Left lung (tissue), 10 donors: ENCODE data around the gene MRPS11. TPM values are rescaled to one million over a fixed set of nuclear protein-coding genes. Genes with fewer than 3 reads are reported as not detected.
"Not testable (repeated sequence)": the region's sequence is repeated elsewhere in the genome, so short reads cannot be mapped to it uniquely, and the experiment has no call there.

Experiments
- ATAC-seq: fragments of 200-7000 bp; cut with Tn5 transposase; one replicate; pipeline ENCODE4 v1.9.1; 2020; ENCODE audit warnings: moderate library complexity
- DNase-seq, 4 donors: peaks; one replicate each; pipeline ENCODE4 v3.0.0-alpha.2; 2013 to 2020
- H3K27ac ChIP-seq, 2 donors: fragments of 200-600 bp; sonication (generic) in 1 of 2; one replicate each; pipeline versions ENCODE4 v1.5.0 to v1.8.0; 2020 to 2021
- H3K27me3 ChIP-seq, 2 donors: fragments of 200-600 bp; sonication (generic) in 1 of 2; one replicate each; pipeline versions ENCODE4 v1.5.0 to v1.8.0; 2020 to 2021
- H3K36me3 ChIP-seq, 2 donors: fragments of 200-600 bp; sonication (generic) in 1 of 2; one replicate each; pipeline versions ENCODE4 v1.5.0 to v1.8.0; 2020 to 2021
- H3K4me1 ChIP-seq, 2 donors: fragments of 200-600 bp; one replicate each; pipeline ENCODE4 v1.8.0; 2021
- H3K4me3 ChIP-seq, 2 donors: fragments of 200-600 bp; sonication (generic) in 1 of 2; one replicate each; pipeline versions ENCODE4 v1.5.0 to v1.8.0; 2020 to 2021; ENCODE audit warnings: mild to moderate bottlenecking in 1 of 2
- H3K9me3 ChIP-seq, 2 donors: fragments of 200-600 bp; sonication (generic) in 1 of 2; one replicate each; pipeline versions ENCODE4 v1.5.0 to v1.8.0; 2020 to 2021
- intact Hi-C, 2 donors: fragments of 100-400 bp; cut with DNase I; formaldehyde crosslinking; loops; one replicate each; pipeline versions ENCODE4 v1.11.2 to v1.14.2; 2022
- polyA plus RNA-seq, 6 donors: library from polyadenylated mRNA; unstranded; fragments of 120-200 nt; gene quantifications; one replicate each; pipeline ENCODE4 v1.2.1, GENCODE V29; 2013; ENCODE audit not compliant: insufficient read length in 6 of 6
- total RNA-seq, 2 donors: library from RNA; stranded (reverse); fragmentation: NEBNext Ultra II Directional; extraction: Animal tissue kit (Norgen Biotek cat#: 25700); gene quantifications; one replicate each; pipeline ENCODE4 v1.2.1, GENCODE V29; 2021
- TF ChIP-seq, protein P1 (sequence below), 2 donors: fragments of 200-600 bp; sonication (generic) in 1 of 2; IDR thresholded peaks; one replicate each; pipeline versions ENCODE4 v1.5.0 to v1.8.0; 2021; ENCODE audit warnings: antibody characterized with exemption in 2 of 2
- donor health status: DM: no; HTN: yes; CAD: no.
- donor health status: DM: no; HTN: no; CAD: no.

Gene MRPS11
- total and polyA plus RNA-seq, 8 donors, result 35.2 to 45.9 (median 40.4) TPM

DNA sequence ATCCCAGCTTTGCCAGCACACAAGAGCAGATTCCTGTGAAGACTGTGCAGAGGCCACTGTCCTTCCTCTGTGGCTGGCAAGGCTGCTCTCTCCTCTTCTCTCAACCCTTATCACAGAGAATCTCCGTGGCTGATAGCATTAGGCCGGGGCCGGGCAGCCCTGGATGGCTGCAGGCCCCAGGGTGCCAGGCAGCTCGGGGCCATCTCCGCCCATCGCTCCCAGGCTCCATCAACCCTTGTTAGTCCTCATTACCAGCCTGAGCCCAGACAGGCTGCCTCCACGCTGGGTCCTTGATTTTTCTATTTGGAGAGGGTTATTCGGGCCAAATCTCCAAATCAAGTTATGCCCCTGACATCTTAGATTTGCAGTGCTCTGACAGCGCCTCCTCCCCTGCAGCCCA is 39.5 kb upstream of the MRPS11 start:
- Histone ChIP-seq H3K9me3 (no peaks in the 10 kb centered on the region), H3K36me3 (no peaks in the 10 kb centered on the region), H3K4me1 (no peaks in the 10 kb centered on the region), H3K4me3 (no peak overlapping the region), H3K27me3 (peaks cover 0 to 39% of the 10 kb centered on the region in 2 donors), H3K27ac (no peak overlapping the region)
- intact Hi-C loops, result no loop called here
- DNase-seq (no peak), ATAC-seq (no peak)
- TF ChIP-seq, protein P1, sequence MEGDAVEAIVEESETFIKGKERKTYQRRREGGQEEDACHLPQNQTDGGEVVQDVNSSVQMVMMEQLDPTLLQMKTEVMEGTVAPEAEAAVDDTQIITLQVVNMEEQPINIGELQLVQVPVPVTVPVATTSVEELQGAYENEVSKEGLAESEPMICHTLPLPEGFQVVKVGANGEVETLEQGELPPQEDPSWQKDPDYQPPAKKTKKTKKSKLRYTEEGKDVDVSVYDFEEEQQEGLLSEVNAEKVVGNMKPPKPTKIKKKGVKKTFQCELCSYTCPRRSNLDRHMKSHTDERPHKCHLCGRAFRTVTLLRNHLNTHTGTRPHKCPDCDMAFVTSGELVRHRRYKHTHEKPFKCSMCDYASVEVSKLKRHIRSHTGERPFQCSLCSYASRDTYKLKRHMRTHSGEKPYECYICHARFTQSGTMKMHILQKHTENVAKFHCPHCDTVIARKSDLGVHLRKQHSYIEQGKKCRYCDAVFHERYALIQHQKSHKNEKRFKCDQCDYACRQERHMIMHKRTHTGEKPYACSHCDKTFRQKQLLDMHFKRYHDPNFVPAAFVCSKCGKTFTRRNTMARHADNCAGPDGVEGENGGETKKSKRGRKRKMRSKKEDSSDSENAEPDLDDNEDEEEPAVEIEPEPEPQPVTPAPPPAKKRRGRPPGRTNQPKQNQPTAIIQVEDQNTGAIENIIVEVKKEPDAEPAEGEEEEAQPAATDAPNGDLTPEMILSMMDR (IDR thresholded peaks at IDR 0.05), result no peak

DNA sequence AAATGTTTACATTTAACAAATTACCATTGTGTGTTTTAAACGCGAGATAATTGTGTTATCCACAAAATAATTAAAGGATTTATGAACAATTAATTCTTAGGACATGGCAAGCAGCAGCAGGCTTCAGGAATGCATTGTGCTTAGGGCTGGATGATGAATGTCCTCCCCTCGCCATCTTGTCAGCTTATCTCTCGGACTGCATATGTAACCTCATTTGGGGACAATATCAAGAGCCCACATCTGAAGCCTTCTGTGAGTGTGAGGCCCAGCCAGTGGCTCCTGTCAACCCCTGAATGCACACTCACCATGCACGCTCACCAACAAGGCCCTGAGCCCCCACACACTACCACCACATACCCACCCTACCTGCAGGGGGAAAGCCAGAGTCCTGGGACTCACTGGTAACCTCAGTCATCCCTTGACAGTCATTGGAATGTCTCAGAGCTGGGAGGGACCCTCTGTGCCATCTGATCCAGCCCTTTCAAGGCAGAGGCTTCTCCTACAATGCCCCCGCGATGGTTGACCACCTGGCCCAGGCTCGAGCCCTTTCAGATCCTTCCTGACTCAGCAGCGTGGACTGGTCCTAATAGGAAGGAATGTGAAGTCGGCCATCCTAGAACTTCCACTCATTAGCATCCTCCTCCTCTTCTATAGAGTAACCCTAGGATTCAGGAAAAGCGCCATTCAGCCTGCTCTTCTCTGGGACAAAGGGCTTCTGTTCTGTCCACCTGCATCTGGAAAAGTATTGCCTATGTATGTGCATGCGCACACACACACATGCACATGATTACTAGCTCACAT is 38.5 kb upstream of the MRPS11 start:
- H3K9me3 ChIP-seq, result no peaks in the 10 kb centered on the region
- no peak for ATAC-seq
- H3K36me3 ChIP-seq, result no peaks in the 10 kb centered on the region
- no peak for DNase-seq
- no peaks in the 10 kb centered on the region for H3K4me1 ChIP-seq
- intact Hi-C loops, result no loop called here
- H3K27ac ChIP-seq, result no peak overlapping the region
- no peak overlapping the region for H3K4me3 ChIP-seq
- H3K27me3 ChIP-seq, result peaks cover 0 to 49% of the 10 kb centered on the region in 2 donors
- TF ChIP-seq, protein P1 (IDR thresholded peaks at IDR 0.05), result no peak

DNA sequence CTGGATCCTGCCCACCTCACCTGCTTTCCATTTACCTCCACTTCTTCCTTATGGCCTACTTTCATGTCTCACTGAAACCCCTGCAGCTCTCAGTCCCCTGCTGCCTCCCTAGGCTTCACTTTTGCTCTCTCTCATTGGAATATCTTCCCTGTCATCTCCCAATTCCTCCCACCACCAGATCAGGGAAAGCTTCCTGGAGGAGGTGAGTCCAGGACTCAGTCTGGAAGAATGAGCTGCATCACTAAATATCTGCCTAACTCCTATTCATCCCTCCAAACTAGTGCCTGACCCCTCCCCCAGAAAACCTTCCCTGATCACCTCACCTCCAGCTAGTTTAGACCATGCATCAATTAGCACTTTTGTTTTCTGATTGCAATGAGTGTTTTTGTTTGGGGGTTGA is 37.5 kb upstream of the MRPS11 start:
- Histone ChIP-seq H3K9me3 (no peaks in the 10 kb centered on the region), H3K27me3 (peaks cover 0 to 44% of the 10 kb centered on the region in 2 donors), H3K36me3 (no peaks in the 10 kb centered on the region), H3K4me1 (no peaks in the 10 kb centered on the region), H3K4me3 (no peak overlapping the region), H3K27ac (no peak overlapping the region)
- DNase-seq (no peak), ATAC-seq (no peak)
- TF ChIP-seq, protein P1 (IDR thresholded peaks at IDR 0.05), result no peak
- intact Hi-C loops, result no loop called here

DNA sequence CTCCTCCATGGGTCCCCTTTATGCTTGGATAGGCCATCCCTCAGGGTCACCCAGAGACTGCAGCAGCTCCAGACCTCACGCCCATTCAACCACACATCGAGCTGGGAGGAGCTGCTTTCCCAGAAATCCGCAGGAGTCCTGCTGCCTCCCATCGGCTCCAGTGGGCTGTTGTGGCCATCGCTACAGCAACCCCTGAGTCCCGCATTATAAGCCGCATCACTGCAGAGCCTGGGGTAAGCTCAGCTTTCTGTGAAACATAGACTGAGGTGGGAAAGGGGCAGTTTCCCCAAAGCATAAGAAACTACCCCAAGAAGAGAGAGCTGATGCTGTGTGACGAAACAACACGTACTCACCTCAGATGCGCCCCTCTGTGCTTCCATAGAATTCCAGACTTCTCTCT is 36.1 kb upstream of the MRPS11 start:
- no peak overlapping the region for H3K27ac ChIP-seq
- no peaks in the 10 kb centered on the region for H3K36me3 ChIP-seq
- no peak for ATAC-seq
- no peaks in the 10 kb centered on the region for H3K4me1 ChIP-seq
- no peak overlapping the region for H3K4me3 ChIP-seq
- intact Hi-C loops, result no loop called here
- no peaks in the 10 kb centered on the region for H3K9me3 ChIP-seq
- TF ChIP-seq, protein P1 (IDR thresholded peaks at IDR 0.05), result no peak
- peaks cover 0 to 49% of the 10 kb centered on the region in 2 donors for H3K27me3 ChIP-seq
- no peak for DNase-seq

DNA sequence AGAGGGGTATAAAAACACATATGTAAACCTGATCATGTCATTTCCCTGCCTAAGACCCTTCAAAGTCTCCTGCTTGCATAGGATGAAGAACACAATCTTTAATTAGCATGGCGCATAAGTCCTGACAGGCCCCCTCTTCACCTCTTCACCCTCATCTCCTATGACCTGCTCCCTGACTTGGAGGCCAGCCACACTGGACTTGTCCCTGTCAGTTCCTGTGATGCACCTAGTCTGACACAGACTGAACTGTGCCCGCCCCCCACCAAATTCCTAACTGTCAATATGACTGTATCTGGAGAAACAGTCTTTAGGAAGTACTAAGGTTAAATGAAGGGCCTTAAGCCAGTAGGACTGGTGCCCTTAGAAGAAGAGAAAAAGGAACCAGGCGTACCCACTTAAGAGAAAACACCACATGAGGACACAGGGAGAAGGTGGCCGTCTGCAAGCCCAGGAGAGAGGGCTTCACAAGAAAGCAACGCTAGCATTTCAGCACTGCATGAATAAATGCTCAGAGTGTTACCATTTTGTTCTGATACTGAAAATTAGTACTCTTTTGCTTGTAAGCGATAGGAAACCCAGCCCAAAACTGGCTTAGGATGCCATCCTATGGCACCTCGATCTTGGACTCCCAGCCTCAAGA is 34.3 kb upstream of the MRPS11 start:
- Histone ChIP-seq H3K4me3 (no peak overlapping the region), H3K27me3 (peaks cover 0 to 54% of the 10 kb centered on the region in 2 donors), H3K27ac (no peak overlapping the region), H3K36me3 (no peaks in the 10 kb centered on the region), H3K9me3 (no peaks in the 10 kb centered on the region), H3K4me1 (no peaks in the 10 kb centered on the region)
- intact Hi-C loops, result no loop called here
- no peak for DNase-seq
- TF ChIP-seq, protein P1 (IDR thresholded peaks at IDR 0.05), result no peak
- no peak for ATAC-seq

DNA sequence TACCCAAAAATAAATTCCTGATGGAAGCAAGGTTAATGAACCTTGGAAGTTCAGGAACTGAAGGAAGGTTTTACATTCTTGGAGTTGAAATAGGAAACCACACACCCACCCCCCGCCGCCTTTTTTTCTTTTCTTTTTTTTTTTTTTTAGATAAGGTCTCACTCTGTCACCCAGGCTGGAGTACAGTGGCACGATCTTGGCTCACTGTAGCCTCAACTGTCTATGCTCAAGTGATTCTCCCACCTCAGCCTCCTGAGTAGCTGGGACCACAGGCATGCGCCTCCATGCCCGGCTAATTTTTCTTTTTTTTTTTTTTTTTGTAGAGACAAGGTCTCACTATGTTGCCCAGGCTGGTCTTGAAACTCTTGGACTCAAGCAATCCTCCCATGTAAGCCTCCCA is 33.4 kb upstream of the MRPS11 start:
- H3K27ac ChIP-seq, H3K4me3 ChIP-seq, H3K9me3 ChIP-seq, H3K4me1 ChIP-seq, DNase-seq, ATAC-seq, H3K36me3 ChIP-seq, intact Hi-C loops: not testable (repeated sequence)
- peaks cover 0 to 51% of the 10 kb centered on the region in 2 donors for H3K27me3 ChIP-seq
